ENCODE data around the gene PDHB. TPM values are rescaled to one million over a fixed set of nuclear protein-coding genes. Genes with fewer than 3 reads are reported as not detected.

The PDHB gene
- total RNA-seq, 1 donor from 2014 or later, result 207 TPM

DNA sequence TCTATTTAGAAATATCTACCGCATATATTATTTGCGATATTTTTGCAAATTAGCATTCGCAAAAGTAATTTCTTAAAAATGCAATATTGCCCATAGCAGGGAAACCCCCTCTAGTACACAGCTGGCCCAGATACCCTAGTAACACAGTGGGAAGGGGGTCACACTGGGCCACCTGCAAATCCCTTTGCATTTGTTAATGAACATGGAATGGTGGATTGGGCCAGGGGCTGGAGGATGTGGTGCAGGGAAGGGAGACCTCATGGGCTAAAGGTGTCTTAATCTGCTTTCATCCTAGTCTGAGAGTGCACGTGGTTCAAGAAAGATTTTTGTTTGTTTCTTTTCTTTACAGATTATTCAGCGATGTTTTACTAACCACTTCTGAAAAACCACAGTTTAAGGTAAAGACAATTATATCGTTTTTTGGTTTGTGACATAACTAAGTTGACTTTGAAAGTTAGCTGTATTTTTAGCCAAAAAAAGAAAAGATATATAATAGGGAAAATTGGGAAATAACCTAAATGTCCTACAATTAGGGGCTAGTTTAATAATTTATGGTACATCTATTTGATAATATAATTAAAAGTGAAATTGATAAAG is 30.0 kb downstream of the PDHB start:
- no peak for DNase-seq (ENCODE audit: low read depth)

DNA sequence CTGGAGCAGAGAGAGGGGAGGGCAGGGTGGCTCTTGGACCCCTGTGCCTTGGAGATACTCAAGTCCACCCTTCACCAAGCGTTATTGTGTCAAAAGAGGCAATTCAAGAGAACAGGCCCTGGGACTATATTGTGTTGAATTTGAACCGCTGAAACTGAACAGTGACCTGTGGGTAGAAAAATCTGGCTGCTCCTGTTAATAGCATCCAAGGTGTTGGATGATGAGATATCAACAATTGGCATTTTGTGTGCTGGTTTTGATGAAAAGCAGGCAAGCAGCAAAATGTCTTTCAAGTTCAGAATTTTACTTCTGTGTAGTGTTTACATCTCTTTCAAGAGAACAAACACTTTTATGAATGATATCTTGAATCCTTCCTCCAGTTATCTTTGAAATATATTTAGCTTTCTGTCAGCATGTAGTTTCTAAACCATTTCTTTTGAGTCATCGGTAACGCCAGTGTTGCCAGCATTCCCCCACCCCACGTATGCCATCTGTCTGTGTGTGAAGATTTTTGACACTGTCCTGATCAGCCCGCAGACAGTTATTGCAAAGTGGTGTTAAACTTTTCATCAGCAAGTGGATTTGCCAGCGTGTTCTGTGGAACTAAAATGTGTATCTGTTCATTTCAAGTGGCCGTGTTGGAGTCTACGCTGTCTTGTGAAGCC is 34.8 kb downstream of the PDHB start:
- DNase-seq (ENCODE audit: low read depth), result no peak

DNA sequence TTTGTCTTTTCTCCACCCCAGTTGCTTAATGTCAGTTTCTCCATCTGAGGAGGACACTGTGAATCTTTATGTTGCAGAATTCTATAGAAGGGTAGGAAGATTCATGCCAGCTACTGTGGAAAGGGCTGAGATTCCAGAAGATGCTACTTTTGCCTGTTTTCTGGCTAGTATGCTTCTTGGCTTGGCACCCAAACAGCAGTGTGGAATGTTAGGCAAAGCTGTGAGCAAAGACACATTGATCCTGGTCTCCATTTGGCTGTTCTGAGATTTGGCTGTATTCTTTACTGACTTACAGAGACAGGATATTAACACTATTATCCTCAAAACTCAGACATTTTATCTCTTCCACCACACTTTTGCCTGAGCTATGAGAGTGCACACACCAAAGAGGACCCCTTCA is 39.3 kb downstream of the PDHB start:
- DNase-seq (ENCODE audit: low read depth), result no peak

DNA sequence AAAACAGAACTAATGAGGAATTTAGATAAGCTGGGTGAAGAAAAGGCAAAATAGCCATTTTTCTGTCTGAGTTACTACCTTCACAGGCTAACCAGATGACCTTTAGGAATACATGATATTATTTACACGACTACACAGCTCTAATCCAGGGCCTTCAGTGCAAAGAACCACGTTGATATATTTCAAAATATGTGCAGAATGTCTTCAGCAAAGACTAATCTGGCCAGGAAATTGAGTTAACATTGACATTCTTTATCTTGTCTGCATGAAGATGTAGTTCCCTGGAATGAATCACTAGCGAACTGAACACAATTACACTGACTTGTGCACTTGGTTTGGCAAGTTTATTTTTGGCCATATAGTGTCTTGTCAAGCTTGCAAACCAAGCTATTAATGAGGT is 41.5 kb downstream of the PDHB start:
- no peak for DNase-seq (ENCODE audit: low read depth)

DNA sequence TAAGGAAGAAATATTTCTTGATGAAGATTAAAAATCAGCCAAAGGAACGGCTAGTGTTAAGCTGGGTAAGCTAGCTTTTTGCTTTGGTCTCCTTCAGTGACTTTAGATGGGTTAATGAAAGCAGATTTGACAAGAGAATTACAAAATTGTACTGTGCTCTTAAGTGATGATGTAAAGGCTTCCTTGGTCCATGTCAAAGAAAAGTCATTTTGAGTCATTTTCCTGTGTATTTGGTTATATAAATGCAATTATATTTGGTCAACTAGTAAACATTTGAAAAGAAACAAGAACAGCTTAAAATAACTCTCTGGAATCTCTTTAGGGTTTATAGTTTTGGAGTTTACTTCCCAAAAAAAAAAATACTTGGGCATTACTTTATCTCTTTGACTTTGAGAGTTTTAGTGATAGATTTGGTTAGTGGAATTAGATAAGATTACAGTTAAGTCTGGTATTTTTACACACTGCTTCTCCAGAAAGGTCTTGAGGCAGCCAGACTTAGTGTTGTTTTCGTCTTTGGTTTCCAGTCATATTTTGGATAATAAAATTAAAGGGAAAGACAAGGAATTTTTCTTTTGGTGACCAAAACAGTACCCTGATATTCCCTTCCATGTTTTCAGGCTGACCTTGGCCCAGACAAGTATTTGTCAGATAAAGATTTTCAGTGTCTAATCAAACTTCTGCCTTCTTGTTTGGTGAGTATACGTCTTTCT is 42.3 kb downstream of the PDHB start:
- no peak for DNase-seq (ENCODE audit: low read depth)

DNA sequence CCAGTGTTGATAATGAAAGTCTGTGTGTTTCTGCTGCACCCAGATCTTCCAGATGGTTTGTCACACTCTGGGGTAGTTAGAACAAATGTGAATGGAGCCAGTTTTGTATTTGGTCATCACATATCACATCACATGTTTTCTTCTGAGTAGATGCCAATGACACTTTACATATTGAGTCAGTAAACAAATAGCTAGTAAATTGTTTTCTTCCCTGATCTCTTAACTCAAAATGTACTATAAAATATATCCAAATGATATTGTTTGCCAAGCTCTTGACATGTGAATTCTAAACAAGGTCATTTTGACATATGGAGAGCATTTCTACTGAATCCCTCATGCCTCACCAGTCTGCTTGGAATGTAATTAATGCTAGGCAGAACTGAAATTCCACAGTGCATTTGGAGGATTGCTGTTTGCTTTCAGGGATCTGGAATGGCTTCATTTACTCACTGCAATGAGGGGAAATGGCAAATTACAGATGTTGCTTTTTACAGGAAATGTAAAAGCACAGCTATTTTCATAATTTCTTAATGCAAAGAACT is 45.0 kb downstream of the PDHB start:
- peak; percentile 81 for DNase-seq (ENCODE audit: low read depth)

DNA sequence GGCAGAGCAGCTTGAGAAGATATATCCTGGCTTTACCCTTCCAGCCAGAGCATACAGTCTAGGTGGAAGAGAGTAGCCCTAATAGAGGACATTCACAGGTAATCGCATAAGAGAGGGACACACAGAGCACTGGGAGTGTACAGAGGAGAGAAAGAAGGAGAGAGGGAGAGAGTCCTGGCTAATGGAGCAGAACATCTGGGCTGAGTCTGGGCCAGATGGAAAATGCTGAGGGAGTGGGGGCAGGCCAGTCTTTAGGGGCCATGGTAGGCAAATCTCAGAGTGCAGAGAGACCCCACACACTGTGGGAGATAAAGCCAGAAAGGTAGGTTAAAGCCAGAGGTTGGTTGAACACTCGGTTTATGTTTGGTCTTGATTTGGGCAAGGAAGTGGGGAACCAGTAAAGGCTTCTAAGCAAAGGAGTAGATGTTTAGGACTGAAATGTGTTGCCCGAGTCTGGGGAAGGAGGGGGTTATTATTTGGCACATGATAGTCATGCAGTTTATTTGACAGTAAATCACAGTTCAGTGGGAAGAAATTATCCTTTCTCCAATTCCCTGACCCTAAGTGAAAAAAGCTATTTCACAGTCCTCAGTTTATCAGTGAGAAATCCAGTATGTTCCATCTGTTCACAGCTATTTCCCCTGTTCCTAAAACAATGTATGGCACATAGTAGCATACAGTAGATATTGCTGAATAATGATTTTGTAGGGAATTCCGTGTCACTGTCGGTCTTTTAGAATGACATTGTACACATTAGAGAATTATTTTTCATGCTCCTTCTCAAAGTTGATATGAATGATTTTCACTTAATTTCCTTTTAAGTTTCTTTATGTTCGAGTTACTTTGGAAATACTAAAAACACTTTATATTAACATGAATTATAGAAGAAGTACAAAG is 45.7 kb downstream of the PDHB start:
- no peak for DNase-seq (ENCODE audit: low read depth)

DNA sequence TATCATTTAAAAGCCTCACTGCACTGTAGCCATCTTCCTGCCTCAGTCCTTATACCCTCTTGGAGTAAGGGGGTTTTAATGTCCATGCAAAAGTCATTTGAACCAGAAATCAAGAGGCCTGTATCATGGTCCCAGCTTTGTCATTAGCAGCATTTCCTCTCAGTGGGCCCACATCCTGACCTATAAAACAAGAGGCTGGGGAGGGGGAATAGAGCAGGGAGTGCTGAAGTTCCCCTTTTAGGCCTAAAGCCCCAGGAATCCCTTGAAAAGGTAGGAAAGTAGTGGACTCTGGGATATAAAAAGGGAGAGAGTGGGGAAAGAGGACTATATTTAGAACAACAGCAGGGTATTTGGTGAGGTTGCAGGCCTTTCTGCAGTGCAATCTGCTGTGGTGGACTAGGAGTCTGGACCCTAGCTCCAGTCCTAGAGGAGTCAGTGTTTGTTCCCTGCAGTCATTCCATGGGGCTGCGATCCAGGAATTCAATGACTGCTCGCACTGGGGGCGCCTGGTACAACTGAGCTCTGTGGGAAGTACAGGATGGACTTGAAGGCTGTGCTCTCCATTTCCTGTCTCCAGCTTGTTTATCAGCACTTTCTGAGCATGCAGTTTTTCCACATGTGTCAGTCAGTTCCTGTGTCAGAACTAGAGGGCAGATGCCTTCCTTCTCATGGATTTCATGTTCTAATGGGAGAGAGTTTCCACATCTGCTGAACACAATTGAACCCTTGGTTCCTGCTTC is 46.8 kb downstream of the PDHB start:
- peak; percentile 70 for DNase-seq (ENCODE audit: low read depth)

DNA sequence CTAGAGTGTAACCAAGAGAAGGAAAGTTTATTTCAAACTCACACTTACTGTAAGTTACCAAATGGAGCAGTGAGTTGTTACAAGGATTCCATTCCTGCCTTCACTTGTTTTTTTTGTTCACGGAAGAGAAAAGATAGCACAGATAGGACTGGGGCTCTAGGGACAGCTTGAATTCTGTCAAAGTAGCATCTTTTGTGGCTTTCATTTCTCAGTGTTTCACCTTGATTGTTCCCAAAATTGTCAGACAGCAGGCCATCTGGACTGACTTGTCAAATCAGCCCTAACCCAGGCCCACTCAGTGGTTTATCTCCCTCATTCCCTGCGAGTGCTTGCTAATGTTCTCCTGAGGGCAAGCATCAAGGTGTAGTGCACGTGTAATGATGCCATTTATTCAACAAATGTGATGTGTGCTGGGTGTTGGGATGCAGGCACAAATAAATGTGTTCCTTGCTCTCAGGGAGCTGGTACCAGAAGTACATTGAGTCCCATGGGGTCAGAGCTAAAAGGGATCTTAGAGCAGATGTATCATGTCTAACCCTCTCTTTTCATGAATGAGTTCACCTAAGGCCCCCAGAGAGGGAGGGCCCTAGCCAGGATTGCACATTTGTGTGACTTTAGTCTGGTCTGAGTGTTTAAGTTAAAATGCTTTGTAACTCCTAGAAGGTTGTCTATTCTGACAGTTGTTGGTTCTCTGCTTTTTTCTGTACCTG is 49.1 kb downstream of the PDHB start:
- no peak for DNase-seq (ENCODE audit: low read depth)

DNA sequence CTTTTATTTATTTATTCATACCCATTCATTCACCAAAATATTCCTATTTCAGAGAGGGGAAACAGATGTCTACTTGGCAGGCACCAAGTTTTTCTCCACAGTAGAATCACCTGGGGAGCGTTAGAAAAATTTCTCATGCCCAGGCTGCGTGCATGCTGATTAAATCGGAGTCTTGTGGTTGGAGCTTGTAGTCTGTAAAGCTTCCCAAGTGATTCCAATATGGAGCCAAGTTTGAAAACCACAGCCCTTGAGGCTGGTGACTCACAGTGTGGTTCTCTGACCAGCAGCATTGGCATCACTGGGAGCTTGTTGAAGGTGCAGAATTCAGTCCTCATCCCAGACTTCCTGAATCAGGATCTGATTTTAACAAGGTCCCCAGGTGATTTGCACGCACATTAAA is 49.7 kb downstream of the PDHB start:
- peak; percentile 100 for DNase-seq (ENCODE audit: low read depth)

DNA sequence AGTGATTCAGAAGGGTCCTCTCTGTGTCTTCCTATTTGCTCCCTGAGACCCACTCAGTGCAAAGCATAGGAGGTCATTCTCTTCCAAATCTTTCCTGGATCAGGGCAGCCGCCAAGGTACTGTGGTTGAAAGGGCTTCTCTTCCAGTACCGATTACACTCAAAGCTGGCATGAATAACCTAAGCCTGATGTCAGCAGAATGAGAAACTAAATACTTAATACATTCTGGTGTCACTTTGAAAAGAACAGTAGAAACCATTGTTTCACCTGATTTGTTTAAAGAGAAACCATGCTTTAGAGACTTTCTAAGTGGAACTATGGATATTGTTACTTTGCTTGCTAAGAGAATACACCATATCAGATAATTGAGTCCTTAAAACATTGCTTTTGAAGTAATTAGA is 50.2 kb downstream of the PDHB start:
- DNase-seq (ENCODE audit: low read depth), result peak; percentile 78

DNA sequence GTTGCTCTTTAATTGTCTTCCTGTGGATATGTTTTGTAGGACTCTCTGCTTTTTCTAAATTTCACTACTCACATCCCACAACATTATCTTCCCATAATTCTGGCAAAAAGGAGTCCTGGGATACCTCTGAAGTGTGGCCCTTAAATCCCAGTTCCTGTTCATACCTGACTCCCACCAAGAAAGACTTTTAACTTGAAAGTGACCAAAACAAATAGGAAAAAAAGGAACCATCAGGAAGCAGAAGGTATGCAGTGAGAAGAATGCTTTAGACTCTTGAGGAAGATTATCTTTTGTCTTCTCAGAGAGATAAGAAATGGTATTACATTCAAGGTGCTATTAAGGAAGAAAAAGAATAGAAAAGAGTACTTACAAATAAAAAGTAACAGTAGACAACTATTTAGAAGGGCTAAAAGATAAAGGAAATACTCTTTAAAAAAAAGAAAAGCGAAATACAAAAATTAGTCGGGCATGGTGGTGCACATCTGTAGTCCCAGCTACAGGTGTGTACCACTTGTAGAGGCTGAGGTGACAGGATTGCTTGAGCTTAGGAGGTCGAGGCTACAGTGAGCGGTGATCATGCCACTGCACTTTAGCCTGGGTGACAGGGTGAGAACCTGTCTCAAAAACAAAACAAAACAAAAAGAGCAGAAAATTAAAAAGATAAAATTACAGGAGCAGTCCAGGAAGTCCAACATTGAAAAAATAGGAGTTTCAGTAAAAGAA is 54.1 kb downstream of the PDHB start:
- DNase-seq (ENCODE audit: low read depth), result no peak

DNA sequence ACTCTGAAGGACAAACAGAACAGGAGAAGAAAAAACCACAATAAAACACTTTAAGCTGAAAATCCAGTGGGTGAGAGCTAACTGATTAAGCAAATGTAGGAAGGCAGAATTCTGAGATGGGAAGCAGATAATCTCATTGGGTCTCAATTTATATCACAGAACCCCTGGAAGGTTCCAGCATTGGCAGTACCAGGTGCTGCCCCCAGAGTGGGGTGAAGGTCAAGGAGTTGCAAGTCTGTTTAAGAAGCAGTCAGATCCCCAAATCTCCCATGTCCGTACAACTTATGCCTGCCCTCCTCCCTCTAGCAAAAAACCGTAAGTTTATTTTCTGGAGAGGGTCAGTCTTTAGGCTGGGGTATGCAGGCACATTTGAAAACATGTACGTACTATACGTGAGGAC is 55.9 kb downstream of the PDHB start:
- DNase-seq (ENCODE audit: low read depth), result no peak

Other genes starting within 250 kb of the PDHB start
- gene DNASE1L3, start 222.9 kb downstream of the PDHB start, total RNA-seq, result not detected in 2 replicates
- 5.2 and 8.8 TPM in 2 replicates for gene ABHD6, start 196.0 kb downstream of the PDHB start, total RNA-seq
- gene RPP14, start 127.6 kb downstream of the PDHB start, total RNA-seq, result 14.5 and 27.6 TPM in 2 replicates
- gene HTD2, start 127.3 kb downstream of the PDHB start, total RNA-seq, result 14.8 and 17.0 TPM in 2 replicates
- gene PXK, start 100.9 kb downstream of the PDHB start, total RNA-seq, result 8.5 and 19.3 TPM in 2 replicates
- 6.3 and 9.5 TPM in 2 replicates for gene KCTD6, start 58.3 kb upstream of the PDHB start, total RNA-seq
- 0.75 TPM in 1 of 2 replicates, not detected in the other for gene ACOX2, start 103.4 kb upstream of the PDHB start, total RNA-seq
- gene FAM107A, start 143.6 kb upstream of the PDHB start, total RNA-seq, result 0.60 and 0.87 TPM in 2 replicates
- not detected in 2 replicates for gene FAM3D, start 232.9 kb upstream of the PDHB start, total RNA-seq